HG03066 (cell line): ENCODE data around the gene GEMIN4.
"Not testable (repeated sequence)": the region's sequence is repeated elsewhere in the genome, so short reads cannot be mapped to it uniquely, and the experiment has no call there.

Experiments
- ATAC-seq: cut with Tn5 transposase; IDR thresholded peaks from one replicate; pipeline ENCODE4 v1.9.1; 2021; ENCODE audit warnings: low read depth; ENCODE audit not compliant: unreplicated experiment

The GEMIN4 gene

DNA sequence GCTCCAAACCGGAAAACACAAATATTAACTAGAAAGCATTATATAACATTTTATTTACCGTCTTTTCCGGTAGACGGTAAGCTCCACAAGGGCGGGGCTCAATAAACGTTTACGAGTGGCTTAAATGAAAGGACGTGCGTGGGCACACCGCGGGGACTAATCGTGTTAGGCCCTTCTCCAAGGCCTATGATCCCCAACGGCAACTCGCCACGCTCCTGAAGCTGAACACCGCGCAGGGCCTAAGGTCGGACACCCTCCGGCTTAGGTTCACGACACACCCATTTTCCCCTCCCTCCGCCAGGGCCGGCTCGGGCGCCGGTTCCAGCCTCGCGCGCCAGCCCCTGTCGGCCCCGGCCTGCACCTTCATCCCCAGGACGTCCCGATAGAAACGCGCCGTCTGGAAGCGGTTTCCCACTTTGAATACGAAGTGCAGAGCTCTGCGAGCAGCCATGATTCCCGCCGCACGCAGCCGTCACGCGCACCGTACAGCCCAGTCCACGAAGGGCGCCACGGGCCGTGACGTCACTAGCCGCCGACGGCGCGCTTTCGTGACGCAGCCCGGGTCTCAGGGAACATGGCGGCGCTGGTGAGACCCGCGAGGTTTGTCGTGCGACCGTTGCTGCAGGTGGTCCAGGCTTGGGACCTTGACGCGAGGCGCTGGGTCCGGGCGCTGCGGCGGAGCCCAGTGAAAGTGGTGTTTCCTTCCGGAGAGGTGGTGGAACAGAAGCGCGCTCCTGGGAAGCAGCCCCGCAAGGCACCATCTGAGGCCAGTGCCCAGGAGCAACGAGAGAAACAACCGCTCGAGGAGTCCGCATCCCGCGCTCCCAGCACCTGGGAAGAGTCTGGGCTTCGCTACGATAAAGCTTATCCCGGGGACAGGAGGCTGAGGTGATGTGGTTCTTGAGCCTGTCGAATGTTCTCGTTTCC is 30.0 kb upstream of the GEMIN4 start, which contains the start of the genes GLOD4 and MRM3:
TSS of gene GLOD4 (minus strand) at position 476 of the 927 bp plus-strand sequence. CDS start at position 451, 25 bp downstream.
TSS of gene MRM3 (plus strand) at position 549 of the 927 bp plus-strand sequence. CDS start at position 575, 26 bp downstream.
- ATAC-seq: peak; percentile 76

DNA sequence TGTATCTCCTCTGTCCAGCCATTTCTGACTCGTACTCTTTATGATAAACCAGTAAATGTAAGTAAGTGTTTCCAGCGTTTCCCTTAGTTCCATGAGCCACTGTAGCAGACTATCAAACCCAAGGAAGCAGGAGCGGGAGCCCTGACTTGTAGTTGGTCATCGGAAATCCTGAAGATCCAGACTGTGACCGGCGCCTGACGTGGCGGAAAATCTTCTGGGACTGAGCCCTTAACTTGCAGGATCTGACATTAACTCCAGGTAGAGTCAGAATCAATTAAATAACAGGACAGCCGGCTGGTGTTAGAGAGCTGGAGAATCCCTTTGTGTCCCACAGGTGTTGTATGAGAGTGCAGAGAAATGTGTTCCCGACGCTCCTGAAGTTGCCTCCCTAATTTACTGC is 26.0 kb upstream of the GEMIN4 start:
- ATAC-seq: no peak

DNA sequence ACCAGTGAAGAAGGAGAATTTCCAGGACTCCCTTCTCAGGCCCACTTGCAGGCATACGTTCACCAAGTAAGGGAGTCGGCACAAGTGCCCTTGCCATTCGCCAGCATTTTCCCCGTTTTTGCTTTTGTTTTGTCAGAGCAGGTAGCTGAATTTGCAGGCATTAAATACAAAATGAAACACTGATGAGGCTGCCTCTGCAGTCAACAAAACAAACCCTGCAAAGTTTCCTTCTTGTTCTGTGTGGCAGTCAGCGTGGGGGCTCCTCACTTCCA is 22.2 kb upstream of the GEMIN4 start:
- ATAC-seq: no peak

DNA sequence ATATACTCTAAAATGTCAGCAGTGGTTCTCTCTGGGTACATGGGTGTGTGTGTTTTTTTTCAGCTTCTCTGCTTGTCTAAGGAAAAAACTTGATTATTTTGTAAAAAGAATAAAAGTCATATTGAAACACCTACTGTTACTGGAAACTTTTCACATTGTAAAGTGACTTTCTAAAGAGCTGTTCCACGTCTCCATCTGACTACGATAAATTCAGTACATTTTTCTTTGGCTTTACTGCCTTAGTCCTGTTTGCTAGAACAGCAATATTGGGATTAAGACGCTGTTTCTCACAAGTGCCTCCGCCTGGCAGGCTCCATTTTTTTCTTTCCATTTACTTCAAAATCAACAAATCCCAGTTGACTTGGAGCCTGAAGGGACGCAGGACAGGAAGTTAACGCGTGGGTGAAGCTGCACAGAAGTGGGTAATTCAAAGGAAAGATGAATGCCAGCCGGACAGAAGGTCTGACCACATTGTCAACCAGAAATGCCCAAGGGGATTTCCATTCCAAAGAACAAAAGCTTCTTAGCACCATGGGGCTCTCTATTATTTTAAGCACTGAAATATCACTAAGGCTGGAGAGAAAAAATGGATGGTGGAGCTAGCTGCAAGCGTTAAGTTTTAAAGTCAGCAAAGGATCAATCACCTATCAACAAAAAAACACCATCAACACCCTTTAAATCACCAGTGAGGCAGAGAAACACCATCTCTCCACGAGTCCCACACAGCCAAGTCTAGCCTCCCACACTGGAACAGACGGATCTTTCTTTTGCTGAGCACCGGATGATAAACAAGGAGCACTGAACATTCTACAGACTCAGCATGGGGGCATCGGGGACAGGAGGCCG is 21.6 kb upstream of the GEMIN4 start:
- no peak for ATAC-seq

DNA sequence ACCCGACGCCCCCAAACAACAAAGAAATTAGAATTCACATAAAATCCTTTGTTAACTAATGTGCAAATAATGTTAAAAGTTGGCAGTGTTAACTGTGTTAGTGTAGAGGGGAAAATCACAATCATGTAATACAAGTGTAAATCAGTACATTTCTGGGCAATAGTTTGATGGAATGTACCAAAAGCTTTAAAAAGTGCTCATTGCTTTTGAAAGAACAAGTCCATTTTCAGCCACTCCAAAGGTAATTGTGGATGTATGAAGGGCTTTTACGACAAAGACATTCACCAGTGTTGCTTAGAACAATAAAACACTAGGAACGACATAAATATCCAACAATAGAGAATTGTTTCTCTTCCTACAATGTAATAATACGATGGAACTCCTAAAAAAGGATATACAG is 21.0 kb upstream of the GEMIN4 start:
- no peak for ATAC-seq

DNA sequence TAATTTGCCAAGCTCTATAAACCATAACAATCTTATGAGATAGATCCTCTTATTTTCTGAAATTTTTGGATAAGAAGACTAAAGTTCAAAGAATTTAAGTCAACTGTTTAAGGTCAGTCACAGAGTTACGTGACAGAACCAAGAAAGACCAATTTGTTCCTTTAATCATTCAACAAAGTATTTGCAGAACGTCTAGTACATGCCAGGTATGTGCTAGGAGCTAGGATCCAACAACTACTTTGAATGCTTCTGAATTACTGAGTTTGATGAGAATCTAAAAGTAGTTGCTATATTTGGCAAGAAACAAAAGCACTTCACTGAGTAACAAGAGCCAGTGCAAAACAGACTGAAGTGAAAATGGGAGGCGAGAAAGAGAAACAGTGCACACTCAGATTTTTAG is 15.0 kb upstream of the GEMIN4 start:
- no peak for ATAC-seq

DNA sequence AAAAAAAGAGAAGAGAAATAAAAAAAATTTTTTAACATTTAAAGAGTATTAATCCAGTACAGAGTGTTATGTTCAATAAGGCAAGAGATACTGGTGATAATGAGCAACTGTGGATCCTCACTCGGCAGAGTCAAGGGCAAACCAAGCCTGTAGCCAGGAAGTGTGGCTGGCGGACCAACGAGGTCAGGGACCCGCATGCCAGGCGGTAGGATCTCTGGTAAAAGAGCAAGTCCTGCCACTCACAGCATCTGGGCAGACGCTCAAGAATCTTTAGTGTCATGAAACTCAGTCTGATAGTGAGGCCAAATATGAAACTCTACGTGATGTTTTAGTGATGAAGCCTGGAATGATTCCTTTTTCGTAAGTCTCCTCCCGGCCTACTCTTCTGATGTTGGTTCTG is 8.3 kb upstream of the GEMIN4 start:
- no peak for ATAC-seq

DNA sequence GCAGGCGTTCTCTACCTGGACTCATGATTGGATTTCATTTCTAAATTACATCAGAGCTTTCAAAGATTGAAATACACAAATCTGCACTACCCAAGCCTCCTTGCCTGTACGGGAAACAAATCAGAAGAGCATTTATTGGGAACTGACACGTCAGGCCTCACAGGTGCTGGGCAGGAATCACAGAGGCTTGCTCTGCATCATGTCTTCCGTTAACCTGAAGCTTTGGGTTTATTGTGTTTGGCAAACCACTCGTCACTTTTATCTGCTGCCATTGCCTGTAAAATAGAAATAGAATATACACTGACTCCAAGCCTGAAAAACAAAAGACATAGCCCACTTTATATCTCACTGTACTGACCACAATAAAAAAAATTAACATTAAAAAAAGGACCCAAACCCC is 7.9 kb upstream of the GEMIN4 start:
- no peak for ATAC-seq

DNA sequence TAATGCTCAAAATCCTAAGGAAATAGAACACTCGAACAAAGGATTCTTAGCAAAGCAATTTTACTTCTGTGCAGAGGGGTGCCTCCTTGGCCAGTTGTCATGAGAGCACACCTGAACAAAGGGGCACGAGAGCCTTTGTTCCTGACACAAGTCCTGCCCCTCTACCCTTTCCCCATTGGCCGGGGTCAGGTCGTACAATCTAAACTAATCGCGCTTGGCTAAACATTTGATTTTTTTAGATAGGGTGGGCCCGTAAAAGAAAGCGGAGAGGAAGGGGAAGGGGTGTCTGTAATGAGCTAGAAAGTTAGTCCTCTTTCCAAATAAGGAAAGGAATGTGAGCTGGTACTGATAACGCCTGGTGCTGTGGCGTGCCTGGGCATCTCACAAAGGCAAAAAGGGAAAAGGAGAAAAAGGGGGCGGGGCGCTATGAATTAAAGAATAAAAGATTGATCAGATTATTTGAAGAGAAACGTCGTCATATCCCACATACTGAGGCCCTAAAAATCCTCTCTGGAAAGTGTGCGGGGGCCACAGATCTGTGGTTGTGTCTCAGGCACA is 4.0 kb upstream of the GEMIN4 start:
- not testable (repeated sequence) for ATAC-seq

DNA sequence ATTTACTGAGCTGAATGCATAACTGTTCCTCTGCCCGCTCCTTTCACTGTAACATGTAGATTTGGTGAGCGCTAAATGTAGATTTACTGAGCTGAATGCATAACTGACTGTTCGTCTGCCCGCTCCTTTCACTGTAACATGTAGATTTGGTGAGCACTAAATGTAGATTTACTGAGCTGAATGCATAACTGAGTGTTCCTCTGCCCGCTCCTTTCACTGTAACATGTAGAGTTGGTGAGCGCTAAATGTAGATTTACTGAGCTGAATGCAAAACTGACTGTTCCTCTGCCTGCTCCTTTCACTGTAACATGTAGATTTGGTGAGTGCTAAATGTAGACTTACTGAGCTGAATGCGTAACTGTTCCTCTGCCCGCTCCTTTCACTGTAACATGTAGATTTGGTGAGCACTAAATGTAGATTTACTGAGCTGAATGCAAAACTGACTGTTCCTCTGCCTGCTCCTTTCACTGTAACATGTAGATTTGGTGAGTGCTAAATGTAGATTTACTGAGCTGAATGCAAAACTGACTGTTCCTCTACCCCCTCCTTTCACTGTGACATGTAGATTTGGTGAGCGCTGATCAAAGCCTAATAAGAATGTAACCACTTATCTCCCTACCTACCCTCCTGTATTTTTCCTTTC is 3.4 kb upstream of the GEMIN4 start:
- not testable (repeated sequence) for ATAC-seq

DNA sequence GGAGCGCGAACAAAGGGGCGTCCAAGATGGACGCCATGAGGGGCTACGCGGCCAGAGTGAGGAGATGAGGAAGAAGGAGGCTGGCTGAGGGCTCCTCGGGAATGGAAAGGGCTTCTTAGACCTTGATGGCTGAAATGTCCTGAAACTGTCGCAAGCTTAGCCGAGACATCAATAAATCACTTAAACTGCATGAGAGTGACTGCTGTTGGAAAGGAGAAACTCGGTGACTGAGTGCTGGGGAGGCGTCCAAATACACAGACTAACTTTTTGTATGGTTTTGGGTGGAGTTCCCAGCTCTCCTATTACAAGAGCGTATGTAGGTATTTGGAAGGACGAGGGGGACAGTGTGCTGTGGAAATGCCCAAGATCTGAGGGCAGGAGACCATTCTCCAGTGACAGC is 1.4 kb upstream of the GEMIN4 start:
- no peak for ATAC-seq

DNA sequence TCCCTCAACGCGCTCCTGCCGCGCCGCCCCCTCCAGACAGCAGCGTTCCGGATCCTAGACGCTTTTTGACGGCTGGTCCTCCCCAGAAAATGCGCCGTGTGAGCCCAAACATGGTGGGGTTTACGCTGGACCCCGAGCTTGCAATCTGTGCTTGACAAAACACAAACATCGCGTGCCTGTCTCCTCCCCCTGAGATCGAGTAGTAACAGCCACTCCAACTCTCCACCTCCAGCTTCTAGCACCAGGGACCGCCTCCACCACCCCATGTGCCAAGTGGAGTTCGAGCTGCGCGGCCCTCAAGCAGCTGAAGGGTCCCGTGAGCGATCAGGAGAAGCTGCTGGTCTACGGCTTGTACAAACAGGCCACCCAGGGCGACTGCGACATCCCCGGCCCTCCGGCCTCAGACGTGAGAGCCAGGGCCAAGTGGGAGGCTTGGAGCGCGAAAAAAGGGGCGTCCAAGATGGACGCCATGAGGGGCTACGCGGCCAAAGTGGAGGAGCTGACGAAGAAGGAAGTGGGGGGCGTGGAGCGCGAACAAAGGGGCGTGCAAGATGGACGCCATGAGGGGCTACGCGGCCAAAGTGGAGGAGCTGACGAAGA is 656 bp upstream of the GEMIN4 start:
- no peak for ATAC-seq

DNA sequence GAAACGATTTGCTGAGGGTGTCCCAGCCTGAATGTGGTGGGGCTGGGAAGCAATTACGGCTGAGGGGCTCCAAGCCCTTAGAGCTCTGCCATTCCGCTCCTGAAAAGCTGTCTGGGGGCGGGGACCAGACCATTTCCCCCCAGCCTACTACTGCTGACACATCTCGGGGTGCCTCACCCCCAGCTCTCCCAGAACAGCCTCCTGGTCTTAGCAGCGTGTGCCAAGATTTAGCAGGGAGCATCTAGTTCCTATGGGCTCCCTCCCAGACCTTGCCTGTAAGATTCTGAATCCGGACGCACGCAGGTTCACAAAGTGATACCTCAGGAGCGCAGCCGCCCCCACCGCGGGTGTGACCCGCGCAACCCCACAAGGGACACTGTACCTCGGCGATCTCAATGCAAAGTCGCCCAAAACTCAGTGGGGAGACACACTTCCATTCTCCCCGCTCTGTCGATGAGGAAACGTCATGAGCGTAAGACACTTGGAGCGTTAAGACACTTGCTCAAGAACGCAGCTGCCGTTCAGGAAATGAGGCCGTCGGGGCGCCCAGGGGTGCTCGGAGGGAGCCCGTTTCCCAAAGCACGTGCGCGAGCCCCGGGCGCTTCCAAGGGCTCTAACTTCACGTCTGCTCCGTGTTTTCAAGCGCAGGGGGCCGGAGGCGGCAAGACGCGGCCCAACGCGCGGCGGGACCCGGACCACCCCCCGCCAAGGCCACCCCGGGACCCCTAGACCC is 629 bp downstream of the GEMIN4 start:
- ATAC-seq: no peak

DNA sequence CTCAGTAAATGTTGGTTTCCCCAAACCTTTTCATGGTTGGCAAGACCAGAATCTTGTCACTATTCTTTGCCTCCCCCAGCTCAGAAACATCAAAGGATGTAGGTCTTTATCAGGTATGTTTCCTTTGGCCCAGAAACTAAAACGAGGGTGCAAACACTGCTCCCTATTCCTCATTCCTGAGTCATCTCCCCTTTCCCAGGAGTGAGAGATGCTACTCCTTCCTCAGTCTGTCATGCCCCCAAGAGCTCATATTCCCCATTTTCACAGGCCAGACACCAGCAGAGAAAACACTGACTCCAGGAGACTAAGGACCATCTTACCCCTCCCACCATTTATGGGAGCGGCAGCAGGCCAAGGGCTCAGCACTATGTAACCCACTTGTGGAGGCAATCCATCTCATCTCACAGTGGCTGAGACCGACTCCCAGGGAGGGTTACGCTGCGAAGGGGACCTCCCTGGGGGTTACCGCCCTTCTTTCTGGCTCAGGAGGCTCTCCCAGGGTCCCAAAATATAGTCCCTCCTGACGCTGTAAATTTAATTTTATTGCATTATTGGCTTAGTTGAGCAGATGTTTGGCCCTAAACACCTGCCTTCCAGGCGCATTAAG is 1.5 kb downstream of the GEMIN4 start:
- no peak for ATAC-seq

DNA sequence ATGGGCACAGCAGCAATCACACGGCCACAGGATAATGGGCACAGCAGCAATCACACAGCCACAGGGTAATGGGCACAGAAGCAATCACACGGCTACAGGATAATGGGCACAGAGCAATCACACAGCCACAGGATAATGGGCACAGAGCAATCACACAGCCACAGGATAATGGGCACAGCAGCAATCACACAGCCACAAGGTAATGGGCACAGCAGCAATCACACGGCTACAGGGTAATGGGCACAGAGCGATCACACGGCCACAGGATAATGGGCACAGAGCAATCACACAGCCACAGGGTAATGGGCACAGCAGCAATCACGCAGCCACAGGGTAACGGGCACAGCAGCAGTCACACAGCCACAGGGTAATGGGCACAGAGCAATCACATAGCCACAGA is 2.7 kb downstream of the GEMIN4 start:
- ATAC-seq: not testable (repeated sequence)

DNA sequence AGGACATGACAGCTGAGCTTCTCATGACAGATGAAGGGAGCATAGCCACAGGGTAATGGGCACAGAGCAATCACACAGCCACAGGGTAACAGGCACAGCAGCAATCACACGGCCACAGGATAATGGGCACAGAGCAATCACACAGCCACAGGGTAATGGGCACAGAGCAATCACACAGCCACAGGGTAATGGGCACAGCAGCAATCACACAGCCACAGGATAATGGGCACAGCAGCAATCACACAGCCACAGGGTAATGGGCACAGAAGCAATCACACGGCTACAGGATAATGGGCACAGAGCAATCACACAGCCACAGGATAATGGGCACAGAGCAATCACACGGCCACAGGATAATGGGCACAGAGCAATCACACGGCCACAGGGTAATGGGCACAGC is 3.5 kb downstream of the GEMIN4 start:
- not testable (repeated sequence) for ATAC-seq

DNA sequence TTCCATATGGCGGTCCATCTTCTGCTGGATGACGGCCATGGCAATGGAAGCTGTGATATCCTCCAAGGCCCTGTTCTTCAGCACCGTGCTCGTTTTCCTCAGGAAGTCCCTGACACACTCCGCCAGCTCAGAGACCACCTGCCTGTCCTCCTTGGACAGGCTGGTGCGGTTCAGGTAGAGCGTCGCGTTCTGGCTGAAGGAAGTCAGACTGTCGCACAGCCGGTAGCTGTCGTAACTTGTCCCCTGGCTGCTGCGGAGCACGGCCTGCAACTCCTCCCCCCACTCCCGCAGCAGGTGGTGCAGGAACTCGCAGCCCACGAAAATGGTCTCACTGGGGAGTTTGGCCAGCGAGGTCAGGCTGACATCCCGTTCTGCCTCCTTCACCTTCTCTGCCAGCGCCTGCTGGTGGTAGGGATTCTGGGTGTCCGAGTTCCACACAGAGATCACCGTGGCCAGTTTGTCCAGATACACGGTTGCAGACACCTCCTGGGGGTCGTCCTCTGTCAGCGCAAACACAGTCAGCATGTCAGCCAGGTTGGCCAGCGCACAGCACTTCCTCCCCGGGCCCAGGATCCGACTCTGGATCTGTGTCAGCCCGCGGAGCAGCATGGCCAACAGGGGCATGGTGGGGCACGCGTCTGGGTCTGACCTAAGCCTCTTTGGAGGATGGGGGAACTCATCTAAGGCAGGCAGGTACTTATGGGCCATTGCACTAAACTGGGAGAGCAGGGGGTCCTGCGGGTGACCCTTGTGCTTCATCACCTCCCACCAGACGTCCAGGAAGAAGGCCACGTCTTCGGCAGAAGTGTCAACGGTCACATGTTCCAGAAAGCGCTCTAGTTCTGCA is 5.1 kb downstream of the GEMIN4 start:
- no peak for ATAC-seq

DNA sequence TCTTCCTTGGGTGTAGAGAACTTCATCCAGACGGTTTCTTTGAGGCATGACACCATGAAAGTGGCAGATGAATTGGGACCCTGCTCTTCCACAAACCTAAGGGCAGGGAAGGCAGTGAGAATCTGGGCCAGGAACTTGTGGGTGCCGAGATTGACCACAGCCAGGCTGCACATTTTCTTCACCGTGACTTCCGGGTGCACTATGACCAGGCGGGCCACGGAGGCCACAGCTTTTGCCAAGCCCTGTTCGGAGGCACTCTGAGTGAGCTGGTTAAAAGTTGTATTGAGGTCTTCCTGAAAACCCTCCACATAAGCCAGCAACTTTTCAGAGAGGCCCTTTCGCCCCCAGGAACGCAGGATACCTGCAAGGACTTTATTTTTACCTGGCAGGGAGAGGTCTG is 5.9 kb downstream of the GEMIN4 start:
- no peak for ATAC-seq
